Fibroblast of lung (primary cell): ENCODE results near the gene CLEC16A. TPM values are rescaled to one million over a fixed set of nuclear protein-coding genes. Genes with fewer than 3 reads are reported as not detected.

Source experiments
- DNase-seq, 2 donors: peaks; one replicate each; pipeline versions ENCODE4 v3.0.0 to v3.0.0-alpha.2; 2010; ENCODE audit warnings: low read depth in 2 of 2
- H2AFZ ChIP-seq: 2 replicates; pipeline ENCODE4 v1.5.1; 2012; ENCODE audit warnings: low read length, control low read depth, inconsistent platforms
- H3K27ac ChIP-seq: 2 replicates; pipeline ENCODE4 v1.5.1; 2011; ENCODE audit warnings: low read length, control low read depth; ENCODE audit not compliant: insufficient read depth
- H3K27me3 ChIP-seq: 2 replicates; pipeline ENCODE4 v1.5.1; 2011; ENCODE audit warnings: mild to moderate bottlenecking, low read length; ENCODE audit not compliant: control insufficient read depth, insufficient read depth
- H3K36me3 ChIP-seq: 2 replicates; pipeline ENCODE4 v1.5.1; 2011; ENCODE audit warnings: low read length; ENCODE audit not compliant: control insufficient read depth, insufficient read depth
- H3K4me1 ChIP-seq: 2 replicates; pipeline ENCODE4 v1.5.1; 2011; ENCODE audit warnings: low read length; ENCODE audit not compliant: control insufficient read depth, insufficient read depth; ENCODE audit errors: extremely low read depth
- H3K4me2 ChIP-seq: 2 replicates; pipeline ENCODE4 v1.5.1; 2011; ENCODE audit warnings: low read length, control low read depth; ENCODE audit not compliant: insufficient read depth; ENCODE audit errors: extremely low read depth
- H3K4me3 ChIP-seq, 4 experiments: fragments of 200-600 bp in 1 of 4; sonication (generic) in 1 of 4; replicated peaks in 1 of 4; 2 replicates each; pipeline ENCODE4 v1.5.1; 2011 to 2016; ENCODE audit warnings: low read length in 4 of 4, low read depth in 3 of 4, mild to moderate bottlenecking in 3 of 4, control low read depth in 2 of 4, inconsistent platforms in 1 of 4, mixed read lengths in 1 of 4; ENCODE audit not compliant: insufficient read depth in 1 of 4; ENCODE audit errors: control extremely low read depth in 1 of 4
- H3K79me2 ChIP-seq: 2 replicates; pipeline ENCODE4 v1.5.1; 2012; ENCODE audit warnings: mild to moderate bottlenecking, low read length, inconsistent platforms; ENCODE audit not compliant: control insufficient read depth, insufficient read depth
- H3K9ac ChIP-seq: 2 replicates; pipeline ENCODE4 v1.5.1; 2011; ENCODE audit warnings: mild to moderate bottlenecking, low read length, control low read depth; ENCODE audit not compliant: insufficient read depth
- H3K9me3 ChIP-seq: 2 replicates; pipeline ENCODE4 v1.5.1; 2012; ENCODE audit warnings: low read depth, low read length; ENCODE audit not compliant: control insufficient read depth, insufficient read depth
- H4K20me1 ChIP-seq: 2 replicates; pipeline ENCODE4 v1.5.1; 2011; ENCODE audit warnings: low read length; ENCODE audit not compliant: control insufficient read depth, insufficient read depth; ENCODE audit errors: extremely low read depth
- EZH2 ChIP-seq: IDR thresholded peaks from 2 replicates; pipeline ENCODE4 v1.5.1; 2012; ENCODE audit warnings: low read length, control low read depth, mild to moderate bottlenecking; ENCODE audit errors: missing control alignments
- polyA plus RNA-seq, 2 donors: library from polyadenylated mRNA; depleted of rRNA in 1 of 2; stranded (reverse) in 1 of 2; unstranded in 1 of 2; fragments of >200 nt; gene quantifications; 2 replicates each; pipeline ENCODE4 v1.2.1, GENCODE V29; 2011 to 2012; ENCODE audit warnings: missing spikeins in 1 of 2
- total RNA-seq: library from RNA; depleted of rRNA; stranded (reverse); fragments of >200 nt; gene quantifications from 2 replicates; pipeline ENCODE4 v1.2.1, GENCODE V29; 2014
- TF ChIP-seq, protein P1 (sequence below), 2 donors: IDR thresholded peaks in 1 of 2; conservative IDR thresholded peaks in 1 of 2; 1 replicate in 1 of 2; 2 replicates in 1 of 2; pipeline ENCODE4 v1.5.1; 2011 to 2012; ENCODE audit warnings: low read length in 2 of 2, control low read depth in 1 of 2, inconsistent platforms in 1 of 2, low read depth in 1 of 2, mild to moderate bottlenecking in 1 of 2

The CLEC16A gene
- total and polyA plus RNA-seq, 2 donors (not counting 1 experiment from before 2014, with no cell fraction given) = 9.1 to 22.0 TPM

DNA sequence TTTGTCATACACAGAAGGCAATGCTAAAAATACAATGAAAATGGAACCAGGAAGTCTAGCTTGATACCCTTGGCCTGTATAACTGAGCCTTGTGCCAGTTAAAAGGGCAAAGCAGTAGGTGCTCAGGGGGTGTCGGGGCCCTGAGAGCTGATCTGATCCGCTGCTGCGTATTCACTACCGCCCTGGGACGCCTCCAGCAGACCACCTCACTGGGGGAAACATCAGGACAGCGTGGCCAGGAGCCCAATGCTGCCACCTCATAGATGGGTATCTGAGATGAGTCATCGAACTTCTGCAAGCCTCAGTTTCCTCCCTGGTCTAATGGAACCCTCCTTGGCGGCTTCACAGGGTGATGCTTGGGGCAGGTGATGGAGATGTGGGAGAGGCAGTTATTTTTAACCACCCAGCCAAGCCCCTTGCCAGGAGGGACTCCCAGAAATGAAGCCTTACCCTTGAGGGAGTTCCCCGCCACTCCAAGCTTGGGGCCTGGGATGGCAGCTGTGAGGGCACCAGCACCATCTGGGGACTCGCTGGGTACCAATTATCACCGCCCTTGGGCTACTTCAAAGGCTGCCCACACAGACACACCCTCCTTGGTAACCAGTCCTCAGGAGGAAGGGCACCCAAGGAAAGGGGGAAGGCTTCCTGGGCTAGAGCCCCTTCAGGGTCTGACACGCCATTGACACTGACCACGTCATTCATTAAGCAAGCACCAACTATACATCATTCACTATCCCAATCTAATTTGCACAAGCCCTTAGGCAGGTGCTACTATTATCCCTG is 9.8 kb upstream of the CLEC16A start:
- Histone ChIP-seq H3K9me3 (no peaks in the 10 kb centered on the region), H3K79me2 (peaks cover 13% of the 10 kb centered on the region), H3K36me3 (peaks cover 3% of the 10 kb centered on the region), H3K9ac (no peak overlapping the region), H4K20me1 (no peaks in the 10 kb centered on the region), H3K4me2 (no peak overlapping the region), H3K27me3 (no peaks in the 10 kb centered on the region), H3K4me3 (no peak overlapping the region), H2AFZ (no peak overlapping the region), H3K4me1 (no peaks in the 10 kb centered on the region), H3K27ac (no peak overlapping the region)
- no peak for DNase-seq
- TF ChIP-seq, protein P1, sequence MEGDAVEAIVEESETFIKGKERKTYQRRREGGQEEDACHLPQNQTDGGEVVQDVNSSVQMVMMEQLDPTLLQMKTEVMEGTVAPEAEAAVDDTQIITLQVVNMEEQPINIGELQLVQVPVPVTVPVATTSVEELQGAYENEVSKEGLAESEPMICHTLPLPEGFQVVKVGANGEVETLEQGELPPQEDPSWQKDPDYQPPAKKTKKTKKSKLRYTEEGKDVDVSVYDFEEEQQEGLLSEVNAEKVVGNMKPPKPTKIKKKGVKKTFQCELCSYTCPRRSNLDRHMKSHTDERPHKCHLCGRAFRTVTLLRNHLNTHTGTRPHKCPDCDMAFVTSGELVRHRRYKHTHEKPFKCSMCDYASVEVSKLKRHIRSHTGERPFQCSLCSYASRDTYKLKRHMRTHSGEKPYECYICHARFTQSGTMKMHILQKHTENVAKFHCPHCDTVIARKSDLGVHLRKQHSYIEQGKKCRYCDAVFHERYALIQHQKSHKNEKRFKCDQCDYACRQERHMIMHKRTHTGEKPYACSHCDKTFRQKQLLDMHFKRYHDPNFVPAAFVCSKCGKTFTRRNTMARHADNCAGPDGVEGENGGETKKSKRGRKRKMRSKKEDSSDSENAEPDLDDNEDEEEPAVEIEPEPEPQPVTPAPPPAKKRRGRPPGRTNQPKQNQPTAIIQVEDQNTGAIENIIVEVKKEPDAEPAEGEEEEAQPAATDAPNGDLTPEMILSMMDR (conservative IDR thresholded peaks at IDR 0.05 in 1 of 2, IDR thresholded peaks at IDR 0.05 in 1 of 2; ENCODE audit: low read depth in 1 of 2, low read length in 2 of 2) = no peak
- TF ChIP-seq EZH2 = no peak

GRCh38 chr16:10935226-10935915 is 9.0 kb upstream of the CLEC16A start:
- Histone ChIP-seq H3K27me3 (no peaks in the 10 kb centered on the region), H3K4me2 (no peak overlapping the region), H4K20me1 (no peaks in the 10 kb centered on the region), H3K79me2 (peaks cover 22% of the 10 kb centered on the region), H3K4me1 (no peaks in the 10 kb centered on the region), H3K4me3 (no peak overlapping the region), H3K9ac (no peak overlapping the region), H3K27ac (no peak overlapping the region), H3K36me3 (peaks cover 3% of the 10 kb centered on the region), H2AFZ (no peak overlapping the region), H3K9me3 (no peaks in the 10 kb centered on the region)
- TF ChIP-seq, protein P1 (conservative IDR thresholded peaks at IDR 0.05 in 1 of 2, IDR thresholded peaks at IDR 0.05 in 1 of 2; ENCODE audit: low read depth in 1 of 2, low read length in 2 of 2) = no peak
- no peak for TF ChIP-seq EZH2
- DNase-seq = no peak

GRCh38 chr16:10936272-10936984 is 7.9 kb upstream of the CLEC16A start:
- Histone ChIP-seq H2AFZ (no peak overlapping the region), H3K4me3 (no peak overlapping the region), H3K36me3 (no peaks in the 10 kb centered on the region), H3K27ac (no peak overlapping the region), H3K4me1 (no peaks in the 10 kb centered on the region), H3K79me2 (peaks cover 32% of the 10 kb centered on the region), H4K20me1 (peaks cover 2% of the 10 kb centered on the region), H3K4me2 (no peak overlapping the region), H3K27me3 (no peaks in the 10 kb centered on the region), H3K9ac (no peak overlapping the region), H3K9me3 (no peaks in the 10 kb centered on the region)
- TF ChIP-seq, protein P1 (conservative IDR thresholded peaks at IDR 0.05 in 1 of 2, IDR thresholded peaks at IDR 0.05 in 1 of 2; ENCODE audit: low read depth in 1 of 2, low read length in 2 of 2) = no peak
- TF ChIP-seq EZH2 = no peak
- DNase-seq = no peak
